ENCODE results near the gene MOGAT1. TPM values are rescaled to one million over a fixed set of nuclear protein-coding genes. Genes with fewer than 3 reads are reported as not detected.

MOGAT1 gene
- polyA plus RNA-seq, 3 donors = 0.11 TPM; not detected in 2

GRCh38 chr2:222646008-222646407 is 25.4 kb upstream of the MOGAT1 start:
- WGBS (ENCODE audit: insufficient coverage) = no CpG with 5 or more reads among the region's 3 CpGs
- Histone ChIP-seq H3K36me3 (replicated peaks in 1 of 2; ENCODE audit: control insufficient read depth in 1 of 2, insufficient read depth in 2 of 2, low read length in 2 of 2) (peaks cover 69 to 70% of the 10 kb centered on the region in 2 donors), H3K27ac (ENCODE audit: low read depth in 1 of 2, low read length in 2 of 2) (no peak overlapping the region), H3K4me2 (replicated peaks; ENCODE audit: extremely low read depth, low read length, poor library complexity, severe bottlenecking) (no peak overlapping the region), H4K20me1 (ENCODE audit: insufficient read depth, low read length) (no peaks in the 10 kb centered on the region), H2AFZ (ENCODE audit: insufficient read depth, low read depth, low read length, poor library complexity, severe bottlenecking) (no peak overlapping the region), H3K9me3 (replicated peaks in 1 of 2; ENCODE audit: control insufficient read depth in 1 of 2, insufficient read depth in 1 of 2, low read length in 2 of 2) (no peaks in the 10 kb centered on the region), H3K9ac (ENCODE audit: insufficient read depth, low read length, poor library complexity, severe bottlenecking) (no peak overlapping the region), H3K4me3 (replicated peaks in 1 of 3; ENCODE audit: low read depth in 2 of 3, low read length in 3 of 3) (no peak overlapping the region), H3K4me1 (ENCODE audit: control insufficient read depth in 1 of 2, insufficient read depth in 2 of 2, low read length in 2 of 2) (no peaks in the 10 kb centered on the region), H3K27me3 (ENCODE audit: control insufficient read depth in 2 of 2, insufficient read depth in 2 of 2, low read length in 2 of 2) (no peaks in the 10 kb centered on the region), H3K79me2 (ENCODE audit: insufficient read depth, low read length) (peaks cover 18% of the 10 kb centered on the region)
- Mint-ChIP-seq H3K27ac (no peak overlapping the region), H3K27me3 (ENCODE audit: low read depth in 3 of 3) (no peaks in the 10 kb centered on the region), H3K9me3 (no peaks in the 10 kb centered on the region), H3K36me3 (peaks cover 47 to 63% of the 10 kb centered on the region in 2 donors), H3K4me3 (no peak overlapping the region), H3K4me1 (peaks cover 5% of the 10 kb centered on the region)
- no peak for DNase-seq
- intact Hi-C loops (cut with micrococcal nuclease) = no loop called here
- TF ChIP-seq CTCF (IDR thresholded peaks at IDR 0.05) = no peak

- Histone ChIP-seq H3K4me3 (replicated peaks in 1 of 3; ENCODE audit: low read depth in 2 of 3, low read length in 3 of 3) (no peak overlapping the region), H3K27ac (ENCODE audit: low read depth in 1 of 2, low read length in 2 of 2) (peak overlapping the region in 1 of 2 donors; percentile 46), H3K4me1 (ENCODE audit: control insufficient read depth in 1 of 2, insufficient read depth in 2 of 2, low read length in 2 of 2) (peaks cover 11 to 17% of the 10 kb centered on the region in 2 donors), H3K9ac (ENCODE audit: insufficient read depth, low read length, poor library complexity, severe bottlenecking) (no peak overlapping the region), H2AFZ (ENCODE audit: insufficient read depth, low read depth, low read length, poor library complexity, severe bottlenecking) (no peak overlapping the region), H3K27me3 (ENCODE audit: control insufficient read depth in 2 of 2, insufficient read depth in 2 of 2, low read length in 2 of 2) (no peaks in the 10 kb centered on the region), H3K9me3 (replicated peaks in 1 of 2; ENCODE audit: control insufficient read depth in 1 of 2, insufficient read depth in 1 of 2, low read length in 2 of 2) (no peaks in the 10 kb centered on the region), H3K4me2 (replicated peaks; ENCODE audit: extremely low read depth, low read length, poor library complexity, severe bottlenecking) (no peak overlapping the region), H3K36me3 (replicated peaks in 1 of 2; ENCODE audit: control insufficient read depth in 1 of 2, insufficient read depth in 2 of 2, low read length in 2 of 2) (peaks cover 35% of the 10 kb centered on the region in 2 donors), H4K20me1 (ENCODE audit: insufficient read depth, low read length) (peaks cover 6% of the 10 kb centered on the region), H3K79me2 (ENCODE audit: insufficient read depth, low read length) (peaks cover 56% of the 10 kb centered on the region)
- intact Hi-C loops (cut with micrococcal nuclease) = no loop called here
- Mint-ChIP-seq H3K4me3 (no peak overlapping the region), H3K9me3 (no peaks in the 10 kb centered on the region), H3K27ac (peak overlapping the region in 1 of 7 donors; percentile 13), H3K27me3 (ENCODE audit: low read depth in 3 of 3) (no peaks in the 10 kb centered on the region), H3K36me3 (peaks cover 27 to 34% of the 10 kb centered on the region in 2 donors), H3K4me1 (peaks cover 27% of the 10 kb centered on the region)
- 94% methylated on average over 3 of the region's 3 CpGs for WGBS (ENCODE audit: insufficient coverage)
- DNase-seq = no peak
- TF ChIP-seq CTCF (IDR thresholded peaks at IDR 0.05) = no peak
Measured at GRCh38 chr2:222649801-222650200, 21.7 kb upstream of the MOGAT1 start.
